Brain microvascular endothelial cell (primary cell): ENCODE measurements around the gene B3GAT2.

Experiments used
- DNase-seq: peaks from one replicate; pipeline ENCODE4 v3.0.0-alpha.2; 2020
- H3K27ac ChIP-seq: fragments of 250-450 bp; sonication (Bioruptor Pico); 2 replicates; pipeline ENCODE4 v1.5.1; 2020; ENCODE audit warnings: mild to moderate bottlenecking, moderate library complexity
- H3K27me3 ChIP-seq: fragments of 250-450 bp; sonication (Bioruptor Pico); replicated peaks from 2 replicates; pipeline ENCODE4 v1.5.1; 2020; ENCODE audit warnings: mild to moderate bottlenecking
- H3K36me3 ChIP-seq: fragments of 250-450 bp; sonication (Bioruptor Pico); replicated peaks from 2 replicates; pipeline ENCODE4 v1.5.1; 2020; ENCODE audit warnings: mild to moderate bottlenecking
- H3K4me3 ChIP-seq: 2 replicates; pipeline ENCODE4 v1.5.1; 2011; ENCODE audit warnings: low read depth, mild to moderate bottlenecking, control low read depth, low read length, moderate library complexity
- CTCF ChIP-seq: IDR thresholded peaks from 2 replicates; pipeline ENCODE4 v1.5.1; 2011; ENCODE audit warnings: low read depth, mild to moderate bottlenecking, moderate library complexity, low read length, control low read depth, inconsistent platforms; ENCODE audit errors: missing control alignments
- in situ Hi-C: cut with HindIII; loops from 2 replicates; pipeline ENCODE4 v1.10.0; 2017; ENCODE audit warnings: low sequenced_read_pairs, low pct_ligation_motif_present

The B3GAT2 gene

GRCh38 chr6:70956451-70957283 lies at the start of gene B3GAT2:
Gene B3GAT2, minus strand, starts transcription at chr6:70957060. Its CDS starts 631 bp downstream, at chr6:70956429.
- in situ Hi-C loops: no loop called here
- DNase-seq: no peak
- Histone ChIP-seq H3K4me3 (peak within 1 kb of the TSS; percentile 50), H3K36me3 (no peaks in the 10 kb centered on the region), H3K27me3 (peaks cover 54% of the 10 kb centered on the region), H3K27ac (no peak within 1 kb of the TSS)
- no peak for TF ChIP-seq CTCF

- Histone ChIP-seq H3K27me3 (no peaks in the 10 kb centered on the region), H3K36me3 (no peaks in the 10 kb centered on the region), H3K27ac (no peak overlapping the region), H3K4me3 (no peak overlapping the region)
- in situ Hi-C loops: no loop called here
- no peak for TF ChIP-seq CTCF
- no peak for DNase-seq
Observed at GRCh38 chr6:70998148-70998547, 41.3 kb upstream of the B3GAT2 start.

GRCh38 chr6:70997379-70997778 lies 40.5 kb upstream of the B3GAT2 start:
- no peak overlapping the region for H3K27ac ChIP-seq
- H3K36me3 ChIP-seq: no peaks in the 10 kb centered on the region
- no peak overlapping the region for H3K4me3 ChIP-seq
- TF ChIP-seq CTCF: no peak
- H3K27me3 ChIP-seq: no peaks in the 10 kb centered on the region
- no peak for DNase-seq
- in situ Hi-C loops: no loop called here

- in situ Hi-C loops: no loop called here
- DNase-seq: no peak
- Histone ChIP-seq H3K4me3 (no peak overlapping the region), H3K36me3 (no peaks in the 10 kb centered on the region), H3K27ac (no peak overlapping the region), H3K27me3 (no peaks in the 10 kb centered on the region)
- no peak for TF ChIP-seq CTCF
Observed at GRCh38 chr6:70996106-70996505, 39.2 kb upstream of the B3GAT2 start.

GRCh38 chr6:70995411-70995810 lies 38.6 kb upstream of the B3GAT2 start:
- in situ Hi-C loops: no loop called here
- no peak for TF ChIP-seq CTCF

GRCh38 chr6:70991253-70991652 lies 34.4 kb upstream of the B3GAT2 start:
- in situ Hi-C loops: no loop called here
- no peaks in the 10 kb centered on the region for H3K27me3 ChIP-seq
- H3K27ac ChIP-seq: no peak overlapping the region
- no peaks in the 10 kb centered on the region for H3K36me3 ChIP-seq
- H3K4me3 ChIP-seq: no peak overlapping the region
- DNase-seq: no peak
- no peak for TF ChIP-seq CTCF

More at GRCh38 chr6:70995411-70995810, 38.6 kb upstream of the B3GAT2 start:
- H3K27me3 ChIP-seq: no peaks in the 10 kb centered on the region
- H3K36me3 ChIP-seq: no peaks in the 10 kb centered on the region
- no peak for DNase-seq
- H3K4me3 ChIP-seq: no peak overlapping the region
- H3K27ac ChIP-seq: no peak overlapping the region
